K562 (cell line): ENCODE data around the gene MVP. TPM values are rescaled to one million over a fixed set of nuclear protein-coding genes. Genes with fewer than 3 reads are reported as not detected.
A peak's percentile ranks its signal among the peaks of the same experiment; 100 is the strongest.

ENCODE experiments used
- BDP1 ChIP-seq: IDR thresholded peaks from 3 replicates; pipeline ENCODE4 v1.6.1; 2011; ENCODE audit not compliant: insufficient read length, insufficient read depth
- CBFA2T3 ChIP-seq: fragments of 450-650 bp; IDR thresholded peaks from 2 replicates; pipeline ENCODE4 v1.6.1; 2017
- DDX20 ChIP-seq: fragments of 450-650 bp; IDR thresholded peaks from 2 replicates; pipeline ENCODE4 v1.6.1; 2016; ENCODE audit warnings: missing genetic modification characterization, low read depth, mild to moderate bottlenecking, missing compliant biosample characterization, moderate library complexity
- ELF1 ChIP-seq: fragments of 200-800 bp; sonication (Bioruptor generic); IDR thresholded peaks from 2 replicates; pipeline ENCODE4 v1.6.1; 2016; ENCODE audit warnings: missing genetic modification characterization, missing compliant biosample characterization
- ERF ChIP-seq: fragments of 450-650 bp; formaldehyde crosslinking; IDR thresholded peaks from 2 replicates; pipeline ENCODE4 v1.4.0; 2020; ENCODE audit warnings: mild to moderate bottlenecking, mixed read lengths
- ESRRB ChIP-seq: fragments of 250-450 bp; sonication (Bioruptor Pico); IDR thresholded peaks from 2 replicates; pipeline ENCODE4 v1.5.0; 2020; ENCODE audit warnings: mild to moderate bottlenecking, moderate library complexity, borderline replicate concordance
- ETV5 ChIP-seq: sonication (generic); formaldehyde crosslinking; IDR thresholded peaks from 2 replicates; pipeline ENCODE4 v1.4.0; 2020; ENCODE audit warnings: low read depth, mild to moderate bottlenecking, missing genetic modification reagents
- FOSL1 ChIP-seq: fragments of 200-800 bp; sonication (Bioruptor generic); conservative IDR thresholded peaks from 2 replicates; pipeline ENCODE4 v1.6.1; 2016; ENCODE audit warnings: missing genetic modification characterization, missing compliant biosample characterization
- FOXJ3 ChIP-seq: sonication (generic); formaldehyde crosslinking; IDR thresholded peaks from 2 replicates; pipeline ENCODE4 v1.4.0; 2020; ENCODE audit warnings: mild to moderate bottlenecking, missing genetic modification reagents
- FOXM1 ChIP-seq, 2 experiments: fragments of 450-650 bp in 1 of 2; sonication (generic) in 1 of 2; formaldehyde crosslinking in 1 of 2; IDR thresholded peaks; 2 replicates each; pipeline versions ENCODE4 v1.6.1 to v1.9.0; 2017 to 2022; ENCODE audit warnings: low read depth in 2 of 2, mild to moderate bottlenecking in 2 of 2, missing genetic modification reagents in 1 of 2, moderate library complexity in 1 of 2
- GABPA ChIP-seq: fragments of 200-800 bp; sonication (Bioruptor generic); conservative IDR thresholded peaks from 2 replicates; pipeline ENCODE4 v1.6.1; 2016; ENCODE audit warnings: low read depth, missing genetic modification characterization, missing compliant biosample characterization
- HDAC1 ChIP-seq, 2 experiments: fragments of 450-650 bp; IDR thresholded peaks; 2 replicates each; pipeline ENCODE4 v1.6.1; 2016 to 2017; ENCODE audit warnings: inconsistent platforms in 1 of 2, mild to moderate bottlenecking in 1 of 2, moderate library complexity in 1 of 2
- HDAC2 ChIP-seq: fragments of 450-650 bp; IDR thresholded peaks from 2 replicates; pipeline ENCODE4 v1.6.1; 2016; ENCODE audit warnings: mild to moderate bottlenecking
- HNRNPL ChIP-seq: fragments of 200-400 bp; formaldehyde crosslinking; IDR thresholded peaks from 2 replicates; pipeline ENCODE4 v1.6.1; 2017; ENCODE audit warnings: low read depth, mild to moderate bottlenecking, low read length
- ILK ChIP-seq: fragments of 450-650 bp; IDR thresholded peaks from 2 replicates; pipeline ENCODE4 v1.6.1; 2016; ENCODE audit warnings: missing genetic modification characterization, low read depth, mild to moderate bottlenecking, missing compliant biosample characterization, moderate library complexity, borderline replicate concordance
- MCM2 ChIP-seq: fragments of 450-650 bp; IDR thresholded peaks from 2 replicates; pipeline ENCODE4 v1.6.1; 2017; ENCODE audit warnings: low read depth, mild to moderate bottlenecking
- MED1 ChIP-seq: sonication (generic); formaldehyde crosslinking; IDR thresholded peaks from 2 replicates; pipeline ENCODE4 v1.8.1; 2023; ENCODE audit warnings: missing genetic modification reagents, borderline replicate concordance
- MEIS2 ChIP-seq: fragments of 450-650 bp; IDR thresholded peaks from 2 replicates; pipeline ENCODE4 v1.6.1; 2014; ENCODE audit warnings: mild to moderate bottlenecking; ENCODE audit not compliant: partially characterized antibody
- NCOA2 ChIP-seq, 2 experiments: fragments of 450-650 bp; IDR thresholded peaks; 2 replicates each; pipeline ENCODE4 v1.6.1; 2018; ENCODE audit warnings: mild to moderate bottlenecking in 2 of 2, moderate library complexity in 1 of 2; ENCODE audit not compliant: partially characterized antibody in 2 of 2
- PHB ChIP-seq: fragments of 250-450 bp; sonication (Bioruptor Pico); IDR thresholded peaks from 2 replicates; pipeline ENCODE4 v1.5.0; 2021
- PTRF ChIP-seq: fragments of 450-650 bp; IDR thresholded peaks from 2 replicates; pipeline ENCODE4 v1.6.1; 2016; ENCODE audit warnings: mild to moderate bottlenecking, missing genetic modification characterization, missing compliant biosample characterization
- SMARCB1 ChIP-seq: IDR thresholded peaks from 2 replicates; pipeline ENCODE4 v1.6.1; 2011; ENCODE audit warnings: improper control_type of control experiment, low read depth; ENCODE audit not compliant: insufficient read length
- SMARCC2 ChIP-seq: fragments of 450-650 bp; IDR thresholded peaks from 2 replicates; pipeline ENCODE4 v1.6.1; 2017; ENCODE audit warnings: antibody characterized with exemption, moderate library complexity, mild to moderate bottlenecking, low read depth
- SPI1 ChIP-seq: IDR thresholded peaks from 2 replicates; pipeline ENCODE4 v1.6.1; 2011; ENCODE audit warnings: low read depth, low read length, control low read depth, borderline replicate concordance
- TAL1 ChIP-seq: fragments of 450-650 bp; IDR thresholded peaks from 2 replicates; pipeline ENCODE4 v1.6.1; 2016; ENCODE audit warnings: mild to moderate bottlenecking
- TCF3 ChIP-seq: sonication (generic); formaldehyde crosslinking; IDR thresholded peaks from 2 replicates; pipeline ENCODE4 v1.4.0; 2020; ENCODE audit warnings: mild to moderate bottlenecking, missing genetic modification reagents
- ZNF121 ChIP-seq: sonication (generic); formaldehyde crosslinking; conservative IDR thresholded peaks from 2 replicates; pipeline ENCODE4 v1.8.0; 2022; ENCODE audit warnings: missing genetic modification reagents
- ZNF212 ChIP-seq: fragments of 450-650 bp; formaldehyde crosslinking; IDR thresholded peaks from 2 replicates; pipeline ENCODE4 v1.4.0; 2020; ENCODE audit warnings: mild to moderate bottlenecking
- ZNF354B ChIP-seq: fragments of 250-450 bp; sonication (Bioruptor Pico); IDR thresholded peaks from 2 replicates; pipeline ENCODE4 v1.4.0; 2020
- polyA plus RNA-seq, 8 experiments: library from polyadenylated mRNA; depleted of rRNA in 4 of 8; stranded (reverse) in 5 of 8; unstranded in 3 of 8; fragments of >200 nt; fragmentation: Nextera tagmentation in 2 of 8; fragmentation: Illumina TruSeq in 1 of 8; extraction: Ambion mirVana in 2 of 8; extraction: Trizol in 1 of 8; gene quantifications; 2 replicates each; pipeline versions ENCODE4 v1.2.1 to v1.2.3, GENCODE V29; 2011 to 2014; ENCODE audit warnings: inconsistent platforms in 1 of 8, missing spikeins in 1 of 8
- total RNA-seq, 7 experiments: library from RNA; depleted of rRNA in 6 of 7; stranded (reverse); fragments of >200 nt in 6 of 7; fragmentation: Illumina TruSeq in 2 of 7; extraction: Trizol in 2 of 7; gene quantifications; 2 replicates each; pipeline versions ENCODE4 v1.2.1 to v1.2.3, GENCODE V29; 2011 to 2021; ENCODE audit warnings: low replicate concordance in 1 of 7
- TF ChIP-seq, protein P1 (sequence below): fragments of 250-450 bp; sonication (Bioruptor Pico); IDR thresholded peaks from 2 replicates; pipeline ENCODE4 v1.8.0; 2021; ENCODE audit warnings: moderate library complexity, mild to moderate bottlenecking, inconsistent platforms
- TF ChIP-seq, protein P2 (sequence below): IDR thresholded peaks from 2 replicates; pipeline ENCODE4 v1.6.1; 2011; ENCODE audit not compliant: insufficient read length; ENCODE audit errors: extremely low read depth

MVP gene
- total and polyA plus RNA-seq, 9 of the 15 experiments (the other 6 are each of a cell fraction or from before 2014, with no cell fraction given), result 0.39 to 1.9 (median 0.76) TPM; not detected in 2

DNA sequence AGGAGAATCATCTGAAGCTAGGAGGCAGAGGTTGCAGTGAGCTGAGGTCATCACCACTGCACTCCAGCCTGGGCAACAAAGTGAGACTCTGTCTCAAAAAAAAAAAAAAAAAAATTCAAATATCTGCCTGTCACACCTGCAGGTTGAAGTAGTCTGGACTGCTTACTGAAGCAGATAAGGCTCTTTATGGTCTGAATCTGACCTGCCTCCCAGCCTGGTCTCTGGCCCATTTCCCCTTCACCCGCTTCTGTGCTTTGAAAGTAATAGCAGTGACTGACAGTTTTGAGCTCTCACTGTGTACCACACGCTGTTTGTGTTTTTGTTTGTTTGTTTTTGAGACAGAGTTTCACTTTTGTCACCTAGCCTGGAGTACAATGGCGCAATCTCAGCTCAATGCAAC, 73.3 kb downstream of the MVP start (continued):
- TF ChIP-seq GABPA (tag) (no peak), ZNF212 (CRISPR knock-in tag) (no peak), SMARCC2 (no peak), ILK (no peak), ESRRB (CRISPR knock-in tag) (no peak), PTRF (tag) (no peak), PHB (no peak), ELF1 (tag) (no peak), HNRNPL (no peak), TAL1 (peak; percentile 94), FOSL1 (no peak), ZNF121 (CRISPR knock-in tag) (peak; percentile 38; the same call in 1 of the 2 replicates), MED1 (CRISPR knock-in tag) (no peak), ERF (CRISPR knock-in tag) (no peak), CBFA2T3 (peak; percentile 93), SMARCB1 (no peak), FOXM1 (IDR thresholded peaks at IDR 0.05; ENCODE audit: low read depth) (peak; percentile 69), FOXM1 (CRISPR knock-in tag; IDR thresholded peaks at IDR 0.05; ENCODE audit: low read depth) (no peak), HDAC1 (IDR thresholded peaks at IDR 0.05) (no peak), HDAC2 (0 out of 2 replicates have a peak, but pooled peaks have one; percentile 28), ZNF354B (no peak), NCOA2 (IDR thresholded peaks at IDR 0.05; ENCODE audit: partially characterized antibody in 2 of 2) (no peak), ETV5 (no peak), SPI1 (no peak), FOXJ3 (CRISPR knock-in tag) (no peak), MCM2 (no peak), MEIS2 (no peak), TCF3 (peak; percentile 88), DDX20 (tag) (no peak), BDP1 (no peak)
- TF ChIP-seq, protein P1, sequence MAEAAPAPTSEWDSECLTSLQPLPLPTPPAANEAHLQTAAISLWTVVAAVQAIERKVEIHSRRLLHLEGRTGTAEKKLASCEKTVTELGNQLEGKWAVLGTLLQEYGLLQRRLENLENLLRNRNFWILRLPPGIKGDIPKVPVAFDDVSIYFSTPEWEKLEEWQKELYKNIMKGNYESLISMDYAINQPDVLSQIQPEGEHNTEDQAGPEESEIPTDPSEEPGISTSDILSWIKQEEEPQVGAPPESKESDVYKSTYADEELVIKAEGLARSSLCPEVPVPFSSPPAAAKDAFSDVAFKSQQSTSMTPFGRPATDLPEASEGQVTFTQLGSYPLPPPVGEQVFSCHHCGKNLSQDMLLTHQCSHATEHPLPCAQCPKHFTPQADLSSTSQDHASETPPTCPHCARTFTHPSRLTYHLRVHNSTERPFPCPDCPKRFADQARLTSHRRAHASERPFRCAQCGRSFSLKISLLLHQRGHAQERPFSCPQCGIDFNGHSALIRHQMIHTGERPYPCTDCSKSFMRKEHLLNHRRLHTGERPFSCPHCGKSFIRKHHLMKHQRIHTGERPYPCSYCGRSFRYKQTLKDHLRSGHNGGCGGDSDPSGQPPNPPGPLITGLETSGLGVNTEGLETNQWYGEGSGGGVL (CRISPR knock-in tag), result no peak
- TF ChIP-seq, protein P2, sequence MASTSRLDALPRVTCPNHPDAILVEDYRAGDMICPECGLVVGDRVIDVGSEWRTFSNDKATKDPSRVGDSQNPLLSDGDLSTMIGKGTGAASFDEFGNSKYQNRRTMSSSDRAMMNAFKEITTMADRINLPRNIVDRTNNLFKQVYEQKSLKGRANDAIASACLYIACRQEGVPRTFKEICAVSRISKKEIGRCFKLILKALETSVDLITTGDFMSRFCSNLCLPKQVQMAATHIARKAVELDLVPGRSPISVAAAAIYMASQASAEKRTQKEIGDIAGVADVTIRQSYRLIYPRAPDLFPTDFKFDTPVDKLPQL, result no peak
